T-cell (primary cell): ENCODE results near the gene ARL15. TPM values are rescaled to one million over a fixed set of nuclear protein-coding genes. Genes with fewer than 3 reads are reported as not detected.

Source experiments
- ATAC-seq, 4 experiments: fragments of 200-7000 bp in 3 of 4; fragments of 150-1000 bp in 1 of 4; cut with Tn5 transposase; replicated peaks in 1 of 4; 1 replicate in 3 of 4; 2 replicates in 1 of 4; pipeline ENCODE4 v1.10.0; 2021; ENCODE audit warnings: moderate library complexity in 3 of 4, mild to moderate bottlenecking in 2 of 4, moderate number of reproducible peaks in 1 of 4
- CTCF ChIA-PET, 2 donors: fragments of 300-600 bp; sonication (Branson Sonifier 250); formaldehyde crosslinking; loops; one replicate each; lab custom pipeline; 2022; ENCODE audit warnings: antibody characterized with exemption in 2 of 2; lab: Charles Lee
- POLR2A ChIA-PET, 2 donors: fragments of 300-600 bp; sonication (Branson Sonifier 250); formaldehyde crosslinking; loops; one replicate each; lab custom pipeline; 2022; ENCODE audit warnings: antibody characterized with exemption in 2 of 2; lab: Charles Lee
- DNase-seq, 35 experiments: peaks; one replicate each; pipeline versions ENCODE4 v3.0.0 to v3.0.0-alpha.2; 2013 to 2023
- H3K27ac ChIP-seq: one replicate; pipeline ENCODE4 v1.5.1; 2013; ENCODE audit warnings: low read length
- H3K27me3 ChIP-seq, 2 experiments: replicated peaks in 1 of 2; 1 replicate in 1 of 2; 2 replicates in 1 of 2; pipeline versions ENCODE4 v1.6.1 to v1.7.0; 2013; ENCODE audit warnings: low read length in 1 of 2, mixed read lengths in 1 of 2; ENCODE audit not compliant: control insufficient read depth in 2 of 2, insufficient read depth in 2 of 2; ENCODE audit errors: extremely low read depth in 1 of 2
- H3K36me3 ChIP-seq, 2 donors: 1 replicate in 1 of 2; 2 replicates in 1 of 2; pipeline versions ENCODE4 v1.6.1 to v1.7.0; 2013; ENCODE audit warnings: low read length in 1 of 2; ENCODE audit not compliant: control insufficient read depth in 2 of 2, insufficient read depth in 1 of 2; ENCODE audit errors: extremely low read depth in 1 of 2
- H3K4me1 ChIP-seq, 2 experiments: 1 replicate in 1 of 2; 2 replicates in 1 of 2; pipeline versions ENCODE4 v1.6.1 to v1.7.0; 2013; ENCODE audit warnings: low read length in 2 of 2, mixed read lengths in 1 of 2; ENCODE audit not compliant: insufficient read depth in 2 of 2, control insufficient read depth in 1 of 2; ENCODE audit errors: extremely low read depth in 1 of 2
- H3K4me3 ChIP-seq, 2 donors: 1 replicate in 1 of 2; 2 replicates in 1 of 2; pipeline versions ENCODE4 v1.5.1 to v1.7.0; 2013; ENCODE audit warnings: mild to moderate bottlenecking in 2 of 2, low read length in 1 of 2, moderate library complexity in 1 of 2; ENCODE audit not compliant: control insufficient read depth in 1 of 2; ENCODE audit errors: extremely low read depth in 1 of 2
- H3K9me3 ChIP-seq: 2 replicates; pipeline ENCODE4 v1.7.0; 2013
- H3K27ac Mint-ChIP-seq, 2 donors: one replicate each; pipeline ENCODE4 v1.8.0; 2020 to 2021; ENCODE audit warnings: mild to moderate bottlenecking in 2 of 2, mixed read lengths in 2 of 2
- H3K27me3 Mint-ChIP-seq, 2 donors: one replicate each; pipeline ENCODE4 v1.8.0; 2021 to 2022; ENCODE audit warnings: mixed read lengths in 2 of 2
- H3K36me3 Mint-ChIP-seq: one replicate; pipeline ENCODE4 v1.8.0; 2021; ENCODE audit warnings: mixed read lengths
- H3K4me1 Mint-ChIP-seq, 3 donors: one replicate each; pipeline ENCODE4 v1.8.0; 2020 to 2022; ENCODE audit warnings: mixed read lengths in 3 of 3, mild to moderate bottlenecking in 1 of 3
- H3K4me3 Mint-ChIP-seq, 3 donors: one replicate each; pipeline ENCODE4 v1.8.0; 2020 to 2022; ENCODE audit warnings: mild to moderate bottlenecking in 3 of 3, mixed read lengths in 3 of 3, moderate library complexity in 3 of 3
- H3K9me3 Mint-ChIP-seq, 3 donors: one replicate each; pipeline ENCODE4 v1.8.0; 2020 to 2022; ENCODE audit warnings: mixed read lengths in 3 of 3
- WGBS: methylation state at CpG from one replicate; pipeline ENCODE4 v1.1.5; 2013; ENCODE audit warnings: missing lambda C conversion rate; ENCODE audit not compliant: insufficient coverage; 5-methylcytosine and 5-hydroxymethylcytosine counted together
- total RNA-seq, 35 experiments: library from RNA in 6 of 35; stranded (reverse) in 6 of 35; fragments of 120-200 nt in 1 of 35; gene quantifications; one replicate each; pipeline versions ENCODE4 v1.2.1 to v1.2.4 and lab custom pipeline; 2013 to 2026

ARL15 gene
- total RNA-seq, 5 donors from 2014 or later (not counting 1 experiment from before 2014, with no cell fraction given), result 10.7 to 21.6 (median 11.7) TPM

- ChIA-PET POLR2A (no interaction called here), CTCF (no interaction called here)
- Mint-ChIP-seq H3K4me1 (no peaks in the 10 kb centered on the region), H3K27me3 (no peaks in the 10 kb centered on the region), H3K4me3 (no peak overlapping the region), H3K9me3 (peaks cover 0 to 4% (median 2%) of the 10 kb centered on the region in 3 donors), H3K36me3 (peaks cover 32% of the 10 kb centered on the region), H3K27ac (no peak overlapping the region)
- ATAC-seq (no peak), DNase-seq (no peak)
- H3K27ac ChIP-seq, result no peak overlapping the region
- H3K4me3 ChIP-seq, result no peak overlapping the region
- H3K27me3 ChIP-seq, result no peaks in the 10 kb centered on the region
- H3K36me3 ChIP-seq, result peaks cover 0 to 5% of the 10 kb centered on the region in 2 donors
- H3K4me1 ChIP-seq, result no peaks in the 10 kb centered on the region
- H3K9me3 ChIP-seq, result no peaks in the 10 kb centered on the region
Measured at GRCh38 chr5:54160329-54160728, 150.0 kb downstream of the ARL15 start.

GRCh38 chr5:54159893-54160195, 150.5 kb downstream of the ARL15 start:
- no peak overlapping the region for H3K4me3 ChIP-seq
- no peaks in the 10 kb centered on the region for H3K9me3 ChIP-seq
- Mint-ChIP-seq H3K9me3 (peaks cover 0 to 2% (median under 1%) of the 10 kb centered on the region in 3 donors), H3K27me3 (no peaks in the 10 kb centered on the region), H3K4me3 (no peak overlapping the region), H3K27ac (no peak overlapping the region), H3K36me3 (peaks cover 30% of the 10 kb centered on the region), H3K4me1 (no peaks in the 10 kb centered on the region)
- ChIA-PET CTCF (no interaction called here), POLR2A (no interaction called here)
- ATAC-seq (no peak), DNase-seq (no peak)
- WGBS, result no CpG with 5 or more reads among the region's 2 CpGs
- no peak overlapping the region for H3K27ac ChIP-seq
- peaks cover 0 to 5% of the 10 kb centered on the region in 2 donors for H3K36me3 ChIP-seq
- H3K4me1 ChIP-seq, result no peaks in the 10 kb centered on the region
- no peaks in the 10 kb centered on the region for H3K27me3 ChIP-seq

- Mint-ChIP-seq H3K4me1 (no peaks in the 10 kb centered on the region), H3K27ac (no peak overlapping the region), H3K9me3 (no peaks in the 10 kb centered on the region), H3K4me3 (no peak overlapping the region), H3K36me3 (peaks cover 26% of the 10 kb centered on the region), H3K27me3 (no peaks in the 10 kb centered on the region)
- Histone ChIP-seq H3K9me3 (no peaks in the 10 kb centered on the region), H3K27me3 (no peaks in the 10 kb centered on the region), H3K36me3 (peaks cover 0 to 5% of the 10 kb centered on the region in 2 donors), H3K4me1 (no peaks in the 10 kb centered on the region), H3K4me3 (no peak overlapping the region), H3K27ac (no peak overlapping the region)
- ChIA-PET POLR2A (no interaction called here), CTCF (no interaction called here)
- ATAC-seq, result no peak
- DNase-seq, result no peak
- 69% methylated on average over 2 of the region's 4 CpGs for WGBS
Measured at GRCh38 chr5:54159153-54159892, 151.1 kb downstream of the ARL15 start.

- Mint-ChIP-seq H3K27me3 (no peaks in the 10 kb centered on the region), H3K36me3 (peaks cover 36% of the 10 kb centered on the region), H3K4me1 (no peaks in the 10 kb centered on the region), H3K4me3 (no peak overlapping the region), H3K9me3 (no peaks in the 10 kb centered on the region), H3K27ac (no peak overlapping the region)
- CTCF ChIA-PET, result no interaction called here
- POLR2A ChIA-PET, result no interaction called here
- Histone ChIP-seq H3K36me3 (peaks cover 0 to 5% of the 10 kb centered on the region in 2 donors), H3K9me3 (no peaks in the 10 kb centered on the region), H3K4me1 (no peaks in the 10 kb centered on the region), H3K4me3 (no peak overlapping the region), H3K27ac (no peak overlapping the region), H3K27me3 (no peaks in the 10 kb centered on the region)
- no CpG with 5 or more reads among the region's 1 CpG for WGBS
- ATAC-seq (no peak), DNase-seq (no peak)
Measured at GRCh38 chr5:54156577-54156976, 153.8 kb downstream of the ARL15 start.

- H3K27ac Mint-ChIP-seq, result no peak overlapping the region
Measured at GRCh38 chr5:54150841-54151240, 159.5 kb downstream of the ARL15 start.

GRCh38 chr5:54148858-54149257, 161.5 kb downstream of the ARL15 start:
- Histone ChIP-seq H3K27ac (no peak overlapping the region), H3K9me3 (no peaks in the 10 kb centered on the region), H3K27me3 (no peaks in the 10 kb centered on the region), H3K4me3 (no peak overlapping the region), H3K36me3 (no peaks in the 10 kb centered on the region), H3K4me1 (no peaks in the 10 kb centered on the region)
- Mint-ChIP-seq H3K4me1 (no peaks in the 10 kb centered on the region), H3K4me3 (no peak overlapping the region), H3K27ac (no peak overlapping the region), H3K9me3 (no peaks in the 10 kb centered on the region), H3K27me3 (no peaks in the 10 kb centered on the region), H3K36me3 (peaks cover 58% of the 10 kb centered on the region)
- ChIA-PET POLR2A (no interaction called here), CTCF (no interaction called here)
- ATAC-seq, result no peak
- DNase-seq, result no peak
- WGBS, result 100% methylated on average over 1 of the region's 2 CpGs

More at GRCh38 chr5:54150841-54151240, 159.5 kb downstream of the ARL15 start:
- no peaks in the 10 kb centered on the region for H3K27me3 ChIP-seq
- no peaks in the 10 kb centered on the region for H3K9me3 ChIP-seq
- peaks cover 49% of the 10 kb centered on the region for H3K36me3 Mint-ChIP-seq
- H3K36me3 ChIP-seq, result no peaks in the 10 kb centered on the region
- DNase-seq, result no peak
- no peak overlapping the region for H3K4me3 Mint-ChIP-seq
- ChIA-PET CTCF (no interaction called here), POLR2A (no interaction called here)
- H3K4me3 ChIP-seq, result no peak overlapping the region
- WGBS, result no CpG with 5 or more reads among the region's 1 CpG
- no peaks in the 10 kb centered on the region for H3K4me1 ChIP-seq
- H3K27ac ChIP-seq, result no peak overlapping the region
- no peaks in the 10 kb centered on the region for H3K9me3 Mint-ChIP-seq
- H3K27me3 Mint-ChIP-seq, result no peaks in the 10 kb centered on the region
- no peak for ATAC-seq
- no peaks in the 10 kb centered on the region for H3K4me1 Mint-ChIP-seq
